NCI-H2196 treated with DMSO at 0.1 percent for 48 hours (cell line): ENCODE data around the gene UBQLNL.

Experiments
- DNase-seq: peaks from one replicate; lab custom pipeline; 2025; ENCODE audit not compliant: unreplicated experiment; lab: John Stamatoyannopoulos, UW

The UBQLNL gene, protein sequence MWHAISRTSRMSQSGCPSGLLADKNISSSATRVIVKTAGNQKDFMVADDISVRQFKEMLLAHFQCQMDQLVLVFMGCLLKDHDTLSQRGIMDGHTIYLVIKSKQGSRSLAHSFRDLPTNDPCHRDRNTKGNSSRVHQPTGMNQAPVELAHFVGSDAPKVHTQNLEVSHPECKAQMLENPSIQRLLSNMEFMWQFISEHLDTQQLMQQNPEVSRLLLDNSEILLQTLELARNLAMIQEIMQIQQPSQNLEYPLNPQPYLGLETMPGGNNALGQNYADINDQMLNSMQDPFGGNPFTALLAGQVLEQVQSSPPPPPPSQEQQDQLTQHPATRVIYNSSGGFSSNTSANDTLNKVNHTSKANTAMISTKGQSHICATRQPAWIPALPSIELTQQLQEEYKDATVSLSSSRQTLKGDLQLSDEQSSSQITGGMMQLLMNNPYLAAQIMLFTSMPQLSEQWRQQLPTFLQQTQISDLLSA

DNA sequence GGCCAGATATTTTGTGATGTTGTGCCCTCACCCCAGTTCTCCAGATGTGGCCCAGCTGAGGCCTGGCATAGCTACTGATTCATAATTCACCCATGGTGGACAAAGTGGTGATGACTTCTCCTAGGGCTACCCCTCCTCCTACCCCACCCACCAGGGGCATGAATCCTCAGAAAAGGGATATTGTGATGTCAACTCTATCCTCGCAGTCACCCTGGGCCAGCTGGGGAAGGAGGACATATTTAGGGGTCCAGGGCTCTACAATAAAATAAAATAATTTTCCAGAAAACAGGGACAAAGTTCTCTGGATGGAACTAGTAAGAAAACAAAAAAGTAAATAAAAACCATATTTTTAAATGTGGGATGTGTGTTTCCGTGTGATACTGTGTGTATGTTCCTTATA, at the start of gene UBQLNL:
Gene UBQLNL, minus strand, starts transcription at position 101 of the 400 bp plus-strand sequence. CDS start 258 bp downstream, outside the sequence.
- no peak for DNase-seq

DNA sequence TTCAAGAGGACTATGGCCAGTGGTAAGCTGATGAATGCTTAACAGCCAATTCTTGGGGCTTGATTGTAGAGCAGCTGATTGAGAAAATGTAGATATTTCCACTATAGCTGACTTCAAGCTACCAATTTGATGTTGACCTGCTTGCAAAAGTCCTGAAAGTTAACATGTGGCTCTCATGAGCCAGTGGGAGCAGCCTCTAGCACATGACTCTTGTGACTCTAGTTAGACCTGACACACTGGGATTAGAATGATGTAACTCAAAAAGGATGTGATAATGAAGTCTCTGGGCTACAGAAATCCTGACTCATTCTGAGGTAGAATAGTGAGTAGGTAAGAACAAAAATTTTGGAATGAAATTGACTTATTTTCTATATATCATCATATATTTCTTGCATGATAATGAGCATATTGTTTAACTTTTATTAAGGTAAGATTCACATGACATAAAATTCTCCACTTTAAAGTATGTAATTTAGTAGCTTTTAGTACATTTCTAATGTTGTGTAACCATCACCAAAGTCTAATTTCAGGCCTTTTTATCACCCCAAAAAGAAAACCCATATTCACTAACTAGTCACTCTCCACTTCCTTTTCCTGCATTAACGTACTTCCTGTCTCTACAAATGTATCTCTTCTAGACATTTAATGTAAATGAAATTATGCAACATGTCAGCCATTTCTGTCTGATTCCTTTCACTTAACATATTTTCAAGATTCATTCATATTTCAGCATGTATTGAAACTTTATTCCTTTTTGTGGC, 47.9 kb upstream of the UBQLNL start:
- no peak for DNase-seq

DNA sequence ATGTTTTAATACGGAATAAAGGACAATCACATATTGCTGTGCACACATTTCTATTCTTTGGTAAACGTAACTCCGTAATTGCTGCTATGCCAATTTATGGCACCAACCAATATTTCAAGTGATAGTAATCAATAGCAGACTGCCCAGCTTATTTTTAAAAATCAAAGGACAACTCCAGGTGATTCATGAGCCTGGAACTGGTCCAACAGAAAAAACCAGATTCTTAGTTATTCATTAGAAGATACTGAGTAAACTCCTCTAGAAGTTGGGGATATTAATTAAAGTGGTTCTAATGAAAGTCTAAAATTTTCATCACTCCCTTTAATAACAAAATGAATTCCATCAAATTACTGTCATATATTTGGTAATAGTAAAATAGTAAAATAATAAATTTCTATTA, 41.3 kb upstream of the UBQLNL start:
- no peak for DNase-seq

DNA sequence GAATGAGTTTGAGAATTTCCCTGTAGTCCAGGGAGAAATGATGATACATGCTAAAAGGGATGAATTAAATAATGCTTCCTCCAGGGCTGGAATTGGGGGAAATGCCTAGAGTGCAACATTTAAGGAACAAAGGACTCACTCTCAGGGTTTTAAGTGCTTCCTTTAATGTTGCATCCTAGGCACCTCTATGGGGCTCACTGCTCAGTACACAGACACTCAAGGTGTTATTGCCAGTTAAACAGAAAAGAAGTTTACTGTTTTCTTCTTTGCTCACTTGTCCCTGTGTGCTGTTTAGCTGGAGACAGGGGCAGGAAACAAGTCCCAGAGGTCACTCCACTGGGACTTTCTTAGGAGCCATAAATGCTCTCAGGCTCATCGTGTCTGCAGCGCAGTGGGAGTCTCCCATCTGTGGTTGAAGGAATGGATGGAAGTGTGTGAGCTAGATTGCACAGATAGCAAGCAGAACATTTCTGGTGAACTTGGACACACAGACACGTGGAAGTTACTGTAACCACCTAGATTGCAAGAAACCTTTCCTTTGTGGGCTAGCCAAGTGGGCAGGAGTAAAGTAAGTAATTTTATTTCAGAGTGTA, 40.2 kb upstream of the UBQLNL start:
- no peak for DNase-seq

DNA sequence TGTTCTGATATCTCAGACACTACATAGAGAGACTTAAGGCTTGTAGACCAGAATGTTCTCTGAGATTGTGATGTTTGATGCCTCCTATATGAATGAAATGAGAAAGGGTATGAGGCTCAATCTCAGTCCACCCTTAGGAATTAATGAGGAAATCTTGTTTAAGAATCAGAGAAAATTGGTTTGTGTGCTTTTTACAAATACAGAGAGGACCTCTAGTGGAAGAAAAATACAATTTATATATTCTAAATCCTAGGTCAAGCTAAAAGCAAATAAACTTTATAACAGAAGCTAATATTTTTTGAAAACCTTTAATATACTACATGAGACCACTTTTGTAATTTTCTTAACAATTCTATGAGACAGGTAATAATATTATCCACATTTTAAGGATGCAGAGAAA, 36.8 kb upstream of the UBQLNL start:
- DNase-seq, result no peak

DNA sequence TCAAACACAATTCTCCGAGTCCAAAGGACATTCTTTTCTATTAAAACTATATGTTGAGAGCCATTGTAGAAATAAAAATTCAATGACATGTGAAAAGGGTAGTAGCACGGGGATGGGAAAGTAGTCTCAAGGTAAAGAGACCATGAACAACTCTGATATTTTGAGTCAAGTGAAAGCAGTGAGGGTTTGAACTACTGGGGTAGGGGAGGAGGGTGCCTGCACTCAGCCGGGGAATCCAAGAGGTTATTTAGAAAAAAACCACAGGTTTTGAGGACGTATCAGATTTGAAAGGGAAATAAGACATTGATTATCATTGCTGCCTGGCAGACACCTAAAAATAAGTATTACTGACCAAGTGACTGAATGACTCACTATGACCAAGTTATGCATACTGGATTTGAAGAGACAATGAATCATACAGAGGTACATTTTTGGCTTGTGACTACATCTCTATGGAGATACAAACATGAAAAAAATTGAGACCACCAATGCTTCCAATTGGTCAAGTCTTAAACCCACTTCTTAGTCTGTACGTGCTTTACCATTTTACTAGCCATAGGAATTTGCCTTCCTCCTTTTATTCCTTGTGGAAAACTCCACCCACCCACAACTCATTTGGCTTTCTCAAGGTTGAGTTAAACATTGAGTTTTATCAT, 34.1 kb upstream of the UBQLNL start:
- DNase-seq, result no peak

DNA sequence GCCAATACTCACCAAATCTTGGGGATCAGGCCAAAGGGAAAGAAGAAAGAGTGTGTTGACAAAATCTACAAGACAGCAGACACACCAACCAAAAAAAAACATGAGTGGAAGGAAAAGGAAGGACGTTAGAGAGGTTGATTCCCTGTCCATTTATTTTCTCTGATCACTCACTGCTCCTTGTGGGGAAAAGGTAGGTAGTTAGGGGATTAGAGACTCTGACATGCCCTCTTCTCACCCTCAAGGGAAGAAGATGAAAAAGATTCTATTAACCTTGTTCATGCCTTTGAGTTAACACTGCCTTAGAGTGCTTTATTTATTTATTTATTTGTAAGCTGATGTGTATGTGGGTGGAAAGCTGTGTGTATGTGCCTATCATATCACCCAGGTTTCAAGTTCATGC, 31.9 kb upstream of the UBQLNL start, which contains the start of gene OR52H1:
Gene OR52H1, minus strand, starts transcription at position 101 of the 400 bp plus-strand sequence. CDS start 3,035 bp downstream, outside the sequence.
- no peak for DNase-seq

DNA sequence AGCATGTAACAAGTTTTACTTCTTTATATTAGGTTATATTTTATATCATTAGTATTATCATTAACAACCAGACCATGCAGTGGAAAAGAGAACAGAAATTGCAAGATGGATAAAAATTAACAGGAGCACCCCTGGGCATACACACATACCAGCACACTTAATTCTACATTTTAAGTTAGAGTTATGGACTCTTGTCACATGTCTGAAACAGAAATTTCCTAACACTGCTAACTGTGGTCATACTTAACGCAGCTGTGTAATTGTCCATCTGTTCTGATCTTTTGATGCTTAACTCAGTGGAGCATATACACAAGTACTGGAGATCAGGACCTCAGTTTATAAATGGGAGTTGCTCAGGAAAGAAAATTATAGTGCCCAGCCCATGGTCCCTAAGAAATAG, 31.5 kb upstream of the UBQLNL start:
- no peak for DNase-seq

DNA sequence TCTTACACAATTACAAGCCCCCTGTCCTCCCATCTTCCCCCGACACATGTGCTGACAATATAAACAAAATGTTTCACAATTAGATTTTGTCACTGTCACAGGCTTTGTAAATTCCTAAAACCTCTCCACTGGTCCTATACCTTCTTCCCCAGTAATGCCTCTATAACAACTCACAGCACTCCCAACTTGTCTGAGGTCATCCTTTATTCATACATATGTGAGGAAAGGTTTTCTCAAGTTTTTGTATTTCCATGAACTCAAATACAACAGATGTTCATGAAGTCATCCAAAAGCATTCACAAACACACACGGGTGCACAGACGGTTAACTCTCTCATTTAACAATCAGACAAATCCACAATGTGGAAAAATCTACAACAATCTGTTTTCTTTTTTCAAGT, 30.0 kb upstream of the UBQLNL start:
- no peak for DNase-seq

DNA sequence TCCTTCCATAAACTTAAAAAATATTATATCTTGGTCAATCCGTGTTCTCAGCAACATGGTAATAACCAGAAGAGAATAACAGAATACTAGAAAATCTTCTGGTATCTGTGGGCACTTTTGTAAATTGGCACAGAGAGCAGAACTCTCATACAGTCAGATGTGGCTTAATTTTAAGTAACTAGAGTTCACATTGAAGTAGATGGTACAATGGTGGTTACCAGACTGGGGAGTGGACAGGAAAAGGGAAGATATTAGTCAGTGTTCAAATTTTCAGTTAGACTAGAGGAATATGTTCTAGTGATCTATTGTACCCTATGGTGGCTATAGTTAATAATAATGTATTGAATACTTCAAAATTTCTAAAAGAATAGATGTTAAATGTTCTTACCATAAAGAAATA, 24.9 kb upstream of the UBQLNL start:
- no peak for DNase-seq

DNA sequence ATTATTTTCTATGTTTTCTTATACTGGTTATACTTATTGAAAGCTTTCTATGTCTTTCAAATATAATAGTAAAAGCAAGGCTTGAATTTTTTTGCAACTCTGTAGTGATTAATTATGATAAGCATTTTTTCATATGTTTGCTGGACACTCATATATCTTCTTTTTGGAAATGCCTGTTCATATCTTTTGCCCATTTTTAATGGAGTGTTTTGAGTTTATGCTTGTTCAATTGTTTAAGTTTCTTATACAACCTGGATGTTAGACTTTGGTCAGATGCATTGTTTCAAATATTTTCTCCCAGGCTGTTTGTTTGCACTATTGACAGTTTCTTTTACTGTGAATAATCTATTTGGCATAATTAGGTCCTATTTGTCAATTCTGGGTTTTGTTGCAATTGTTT, 20.0 kb upstream of the UBQLNL start:
- no peak for DNase-seq

DNA sequence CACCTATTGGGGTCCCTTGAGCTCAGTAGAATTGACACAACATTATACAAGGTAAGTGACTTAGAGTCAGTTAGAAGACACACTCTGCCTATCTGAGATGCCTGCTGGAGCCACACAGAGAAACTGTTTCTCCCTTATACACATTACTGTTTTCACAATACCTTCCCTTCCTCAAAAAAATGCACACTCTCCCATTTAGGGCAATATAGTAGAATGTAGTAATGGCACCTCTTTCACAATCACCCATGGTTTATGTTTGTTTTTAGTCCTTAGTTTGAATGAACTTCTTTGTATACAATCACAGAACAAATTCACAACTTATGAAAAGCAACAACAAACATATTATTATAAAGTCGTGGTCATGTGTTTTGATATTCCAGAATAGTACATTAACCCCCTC, 17.5 kb upstream of the UBQLNL start:
- no peak for DNase-seq

DNA sequence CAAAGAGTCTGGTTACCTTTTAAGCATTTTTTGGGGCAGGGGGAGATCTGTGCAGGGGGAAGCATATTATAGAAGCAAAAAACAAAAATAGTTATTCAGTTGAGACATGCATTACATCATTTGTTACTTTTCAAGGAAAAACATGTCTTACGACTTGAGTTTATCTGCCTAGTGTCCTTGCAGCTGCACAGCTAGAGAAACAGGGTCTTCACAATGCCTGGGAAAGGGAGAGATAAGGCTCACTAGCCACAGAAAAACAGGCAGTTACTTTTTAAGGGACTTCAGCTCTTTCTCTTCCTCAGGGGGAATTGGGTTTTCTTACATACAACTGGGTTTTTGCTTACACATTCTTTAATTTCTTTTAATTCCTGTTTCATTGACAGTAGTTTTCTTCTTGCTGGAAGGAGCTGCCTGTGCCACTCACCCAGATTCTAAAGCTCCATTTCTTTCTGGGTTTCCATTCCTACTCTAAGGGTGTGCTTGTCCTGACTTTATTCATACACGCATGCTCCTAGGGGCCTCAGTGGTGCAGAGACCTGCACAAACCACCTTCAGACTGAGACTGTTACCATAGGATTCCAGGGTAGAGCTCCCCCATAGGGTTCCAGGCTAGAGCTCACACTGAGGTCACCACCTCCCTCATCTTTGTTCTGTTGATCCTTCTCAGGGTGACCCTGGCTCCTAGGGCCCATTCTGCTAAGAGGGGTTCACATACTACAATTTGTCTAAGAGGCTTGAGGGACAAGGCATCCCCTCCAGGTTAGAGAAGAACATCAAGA, 14.7 kb upstream of the UBQLNL start:
- DNase-seq, result no peak

DNA sequence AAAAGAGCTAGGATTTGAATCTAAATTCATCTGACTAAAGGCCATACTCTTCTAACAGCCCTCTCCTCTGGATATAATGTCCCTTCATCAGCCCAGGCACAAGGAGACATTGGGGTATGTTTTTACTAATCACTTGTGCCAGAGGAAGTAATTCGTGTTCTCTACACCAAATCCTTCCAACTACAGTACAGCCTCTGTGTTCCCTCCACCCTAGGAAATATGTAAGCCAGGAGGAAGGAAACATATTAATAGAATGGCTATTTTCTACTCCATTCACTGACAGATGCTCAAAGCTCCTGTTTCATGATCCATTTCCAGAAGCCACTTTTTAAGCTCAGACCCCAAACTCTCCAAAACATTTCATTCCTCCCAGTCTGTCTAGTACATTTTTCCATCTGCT, 12.0 kb upstream of the UBQLNL start:
- DNase-seq, result no peak

DNA sequence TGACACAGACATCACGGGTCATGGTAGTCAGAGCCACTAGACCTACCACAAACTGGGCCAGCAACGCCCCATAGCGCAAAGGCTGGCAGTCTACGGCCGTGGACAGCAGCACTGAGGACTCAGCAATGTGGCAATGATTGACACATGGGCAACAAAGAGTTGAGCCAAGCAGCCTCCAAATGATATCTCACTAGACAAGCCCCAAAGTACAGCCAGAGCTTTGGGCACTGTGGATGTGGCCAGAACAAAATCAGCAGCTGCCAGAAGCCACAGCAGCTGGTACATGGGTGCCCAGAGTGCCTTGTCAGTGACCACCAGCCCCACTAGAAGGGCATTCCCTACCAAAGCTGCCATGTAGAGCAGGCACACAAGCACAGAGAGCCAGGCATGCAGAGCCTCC, 11.2 kb upstream of the UBQLNL start:
- DNase-seq, result no peak

DNA sequence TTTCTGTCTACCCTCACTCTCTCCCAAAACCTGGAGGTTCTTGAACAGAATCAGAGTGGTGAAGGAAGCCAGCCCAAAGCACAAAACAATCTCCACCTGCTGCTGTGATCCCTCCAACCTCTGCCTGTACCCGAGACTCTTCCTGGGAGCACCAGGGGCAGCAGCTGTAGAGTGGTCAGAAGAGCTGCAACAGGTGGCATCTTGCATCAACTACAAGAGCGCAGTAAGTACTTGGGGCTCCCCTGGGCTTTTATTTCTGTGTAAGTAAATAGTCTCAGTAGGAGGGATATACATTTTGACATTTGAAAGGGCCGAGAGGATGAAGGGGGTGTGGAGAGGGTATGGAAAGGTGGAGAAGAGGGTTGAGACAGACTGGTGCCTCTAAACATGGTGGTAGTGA, 8.3 kb upstream of the UBQLNL start:
- no peak for DNase-seq

DNA sequence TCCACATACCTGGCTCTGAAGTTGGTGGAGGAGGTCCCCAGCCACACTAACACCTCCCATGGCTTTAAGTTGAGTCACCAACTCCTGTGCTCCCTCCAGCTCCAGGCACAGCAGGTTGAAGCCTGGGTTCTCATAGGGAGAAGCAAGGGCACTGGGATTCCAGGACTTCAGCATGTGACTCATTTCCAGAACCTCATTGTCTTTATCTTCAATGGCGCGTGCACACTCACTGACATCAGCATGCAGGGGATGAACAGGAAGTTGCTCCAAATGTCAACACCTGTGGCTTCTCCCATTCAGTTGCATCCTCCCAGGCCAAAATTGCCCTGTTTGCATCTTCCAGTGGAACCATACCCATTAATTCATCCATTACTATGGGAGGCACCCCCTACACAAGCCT, 5.8 kb upstream of the UBQLNL start:
- no peak for DNase-seq

DNA sequence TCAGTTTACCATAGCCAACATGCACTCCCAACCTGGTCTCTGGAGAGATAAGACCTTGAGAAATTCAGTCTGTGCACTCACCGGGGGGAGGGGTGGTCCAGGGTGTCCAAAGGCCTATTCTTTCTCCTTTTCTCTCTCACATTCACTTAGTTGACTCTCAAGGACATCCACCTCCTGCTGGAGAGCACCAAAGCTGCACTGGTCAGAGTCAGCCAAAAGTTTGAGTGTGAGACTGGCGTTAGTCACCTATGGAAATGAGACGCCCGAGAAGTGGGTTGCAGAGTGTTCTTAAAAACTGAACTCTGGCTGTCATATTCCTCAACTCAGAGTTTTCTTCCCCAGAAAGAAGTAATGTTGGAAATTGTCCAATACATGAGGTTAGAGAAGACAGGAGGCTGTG, 5.0 kb upstream of the UBQLNL start:
- no peak for DNase-seq

DNA sequence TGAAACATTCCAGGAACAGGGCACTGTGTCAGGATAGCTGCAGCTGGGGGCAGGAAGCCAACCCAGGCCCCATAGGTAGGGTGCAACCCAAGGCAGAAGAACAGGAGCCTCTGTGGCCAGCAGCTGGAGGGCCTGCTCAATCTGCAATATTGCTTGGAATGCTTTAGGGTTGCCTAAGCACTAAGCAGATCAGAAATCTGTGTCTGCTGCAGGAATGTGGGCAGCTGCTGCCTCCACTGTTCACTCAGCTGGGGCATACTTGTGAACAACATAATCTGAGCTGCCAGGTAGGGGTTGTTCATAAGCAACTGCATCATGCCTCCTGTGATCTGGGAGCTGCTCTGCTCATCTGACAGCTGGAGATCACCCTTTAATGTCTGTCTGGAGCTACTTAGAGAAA, 1.7 kb downstream of the UBQLNL start:
- no peak for DNase-seq

DNA sequence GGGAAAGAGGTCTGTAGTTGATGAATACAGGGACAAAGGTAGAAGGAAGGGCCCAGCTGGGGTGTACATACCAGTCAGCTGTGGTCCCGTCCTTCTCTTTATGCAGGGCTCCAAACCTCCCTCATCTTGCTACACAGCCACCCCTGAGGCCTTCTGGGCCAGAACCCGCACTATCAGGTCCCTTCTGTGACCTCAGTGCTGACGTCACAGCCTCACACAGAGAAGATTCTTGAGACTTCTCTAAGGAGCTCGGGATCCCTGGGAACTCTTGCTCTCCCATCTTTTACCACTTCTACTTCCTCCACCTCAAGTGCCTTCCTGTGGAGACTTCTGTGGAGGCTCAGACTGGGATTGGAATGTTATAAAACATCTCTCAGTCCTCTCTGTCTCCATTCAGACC, 6.7 kb downstream of the UBQLNL start, which contains the start of gene UBQLN3:
Gene UBQLN3, minus strand, starts transcription at position 155 of the 400 bp plus-strand sequence. CDS start 399 bp downstream, outside the sequence.
- no peak for DNase-seq
